ENCODE data around the gene RBP2.

Gene RBP2

DNA sequence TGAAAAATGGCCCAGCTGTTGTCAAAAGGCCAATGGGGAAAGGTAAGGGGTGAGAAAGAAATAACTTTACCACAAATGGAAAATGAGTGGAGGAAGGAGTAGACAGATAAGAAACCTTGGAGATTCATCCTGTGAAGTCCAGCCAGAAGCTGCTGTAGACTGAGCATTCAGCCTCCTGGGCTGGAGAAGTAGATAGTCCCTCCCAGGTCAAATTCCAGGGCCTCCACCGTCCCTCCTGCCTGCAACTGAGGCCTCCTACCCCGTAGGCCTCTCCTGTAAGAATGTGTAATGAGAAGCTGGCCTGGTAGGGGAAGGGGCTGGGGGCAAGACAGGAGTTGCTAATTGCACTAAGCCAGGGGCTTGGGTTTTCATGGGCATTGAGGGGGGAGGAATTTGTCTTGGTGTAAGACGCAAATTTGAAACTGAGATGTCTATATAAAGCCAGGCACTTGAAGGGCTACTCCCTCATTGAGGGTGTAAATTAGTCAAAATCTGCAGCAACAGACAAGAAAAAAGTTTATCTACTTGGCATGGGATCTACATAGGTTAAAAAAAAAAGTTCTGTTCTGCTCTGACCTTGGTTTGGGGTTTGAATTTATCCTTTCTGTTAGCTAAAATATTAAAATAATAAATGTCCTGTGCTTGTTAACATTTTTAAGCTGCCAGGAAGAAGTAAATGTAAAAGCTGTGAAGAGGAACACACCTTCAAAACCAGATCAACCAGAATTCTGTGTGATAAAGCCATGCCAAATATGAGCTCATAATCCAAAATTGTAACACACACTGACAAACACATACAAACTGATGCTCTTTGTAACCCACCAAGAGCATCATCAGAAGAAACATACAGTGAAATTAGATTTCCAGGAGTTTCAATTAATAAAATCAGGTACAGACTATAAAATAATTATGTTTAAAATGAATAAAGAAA is 1.7 kb upstream of the RBP2 start:
- no peak for DNase-seq

DNA sequence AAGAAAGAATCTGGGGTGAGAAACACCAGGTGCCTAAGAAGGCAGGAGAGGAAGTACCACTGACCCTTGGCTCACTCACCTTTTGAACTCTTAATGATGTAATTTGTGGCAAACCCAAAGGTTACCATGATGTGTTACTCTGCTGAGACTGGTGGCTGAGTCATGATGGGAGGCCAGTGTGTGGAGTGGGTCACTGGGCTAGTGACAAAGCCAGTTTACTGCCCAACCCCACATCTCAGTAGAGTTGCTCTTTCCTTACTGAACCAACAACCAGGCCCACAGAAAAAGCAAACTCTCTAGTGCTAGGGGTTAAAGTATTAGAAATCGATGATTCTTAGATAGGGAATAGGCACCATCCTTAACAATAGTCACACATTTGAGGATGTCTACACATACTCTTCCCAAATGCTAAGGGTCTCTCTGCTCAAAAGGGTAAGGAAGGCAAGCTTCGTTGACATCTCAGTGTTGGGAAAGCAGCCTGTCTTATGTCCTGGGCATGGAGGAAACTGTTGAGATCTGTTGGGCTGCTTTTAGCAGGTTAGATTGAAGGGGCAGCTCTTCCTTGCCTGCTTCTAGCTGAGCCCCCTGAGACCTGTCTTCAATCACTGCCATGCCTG is 3.1 kb downstream of the RBP2 start:
- DNase-seq = no peak

DNA sequence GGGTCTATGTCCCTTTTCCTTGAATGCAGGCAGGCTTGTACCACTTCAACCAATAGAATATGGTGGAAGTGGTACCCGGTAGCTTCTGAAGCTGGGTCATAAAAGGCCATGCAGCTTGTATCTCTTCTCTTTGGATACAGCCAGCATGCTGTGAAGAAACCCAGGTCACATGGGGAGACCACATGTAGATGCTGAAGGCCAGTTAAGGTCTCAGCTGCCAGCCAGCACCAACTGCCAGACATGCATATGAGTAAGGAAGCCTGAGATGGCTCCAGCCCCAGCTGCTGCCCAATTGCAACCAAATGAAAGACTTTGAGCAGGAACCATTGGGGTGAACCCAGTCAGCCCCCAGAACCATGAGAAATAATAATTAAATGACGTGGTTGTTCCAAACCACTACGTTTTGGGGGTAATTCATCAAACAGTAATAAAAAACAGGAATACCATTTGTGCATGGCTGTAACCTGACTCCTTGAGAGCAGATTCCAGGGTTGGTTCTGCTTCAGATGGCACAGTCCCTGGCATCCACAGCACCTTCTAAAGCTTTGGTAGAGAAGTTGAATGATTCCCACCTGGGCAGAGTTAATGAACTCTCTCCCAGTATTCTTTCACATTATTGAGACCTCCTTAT is 3.8 kb downstream of the RBP2 start:
- DNase-seq = no peak

DNA sequence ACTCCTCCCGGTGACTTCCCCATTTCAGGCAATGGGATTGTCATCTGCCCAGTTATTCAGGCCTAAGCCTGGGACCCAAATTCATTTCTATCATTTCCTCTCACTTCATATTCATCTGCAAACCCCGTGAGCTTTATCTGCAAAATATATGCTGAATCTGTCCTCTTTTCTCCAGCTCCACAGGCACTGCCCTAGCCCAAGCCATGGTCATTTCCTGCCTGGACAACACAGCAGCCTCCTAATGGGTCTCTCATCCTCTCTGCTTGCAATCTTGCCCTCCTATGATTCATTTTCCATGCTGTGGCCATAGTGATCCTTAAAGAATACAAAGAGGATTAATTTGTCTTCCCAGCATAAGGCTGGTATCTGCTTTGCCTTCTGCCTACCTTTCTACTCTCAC is 6.1 kb downstream of the RBP2 start:
- no peak for DNase-seq

DNA sequence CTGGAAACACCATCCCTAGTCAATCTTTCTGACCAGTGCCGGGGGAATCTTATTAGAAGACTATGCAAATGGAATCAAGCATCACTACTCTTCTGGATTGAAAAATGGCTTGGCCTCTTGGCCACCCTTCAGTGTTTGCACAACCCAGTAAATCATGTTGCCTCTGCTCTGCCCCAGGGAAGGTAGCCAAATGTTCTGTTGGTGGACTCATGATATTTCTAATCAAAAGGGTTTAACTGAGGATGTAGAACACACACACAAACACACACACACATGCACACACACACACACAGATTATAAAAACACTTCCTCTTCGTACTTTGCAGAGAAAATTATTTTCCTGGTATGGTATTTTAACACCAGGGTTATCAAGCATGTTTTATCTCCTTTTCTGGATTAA is 7.9 kb downstream of the RBP2 start:
- no peak for DNase-seq

DNA sequence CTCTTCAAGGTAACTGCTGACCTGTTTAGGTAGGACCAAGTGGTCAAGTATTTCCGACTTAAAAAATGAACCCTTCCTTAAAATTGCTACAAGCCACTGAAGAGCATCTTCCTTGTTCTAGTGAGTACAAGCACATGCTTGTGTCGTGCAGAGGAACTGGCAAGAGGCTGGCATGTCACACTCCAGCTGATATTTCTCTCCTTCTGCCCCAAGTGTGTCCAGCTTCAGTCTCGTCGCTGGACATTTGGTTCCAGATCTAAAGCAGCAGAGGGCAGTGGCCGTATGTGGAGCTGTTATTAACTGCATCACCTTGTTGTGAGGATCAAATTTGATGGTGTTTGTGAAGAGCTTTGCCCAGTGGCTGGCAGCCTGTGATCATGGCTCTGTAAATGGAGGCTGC is 10.0 kb downstream of the RBP2 start:
- no peak for DNase-seq

DNA sequence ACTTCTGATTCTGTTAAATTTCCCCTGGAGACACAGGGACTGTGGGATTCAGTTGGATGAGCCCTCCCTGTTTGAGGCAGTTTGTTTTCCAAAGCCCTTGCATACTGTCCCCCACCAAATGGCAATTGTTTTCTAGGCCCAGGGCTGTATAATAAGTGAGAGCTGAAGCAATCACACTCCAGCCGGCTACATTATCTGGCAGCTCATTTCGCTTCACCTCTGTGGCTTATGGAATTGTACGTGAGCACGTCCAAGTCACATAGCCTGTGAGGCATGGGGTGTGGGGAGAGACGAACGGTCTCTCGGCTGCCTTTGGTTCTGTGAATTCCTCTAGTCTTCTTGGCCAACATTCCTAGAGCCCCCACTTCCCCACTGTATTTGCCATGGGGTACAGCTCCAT is 10.7 kb downstream of the RBP2 start:
- no peak for DNase-seq

DNA sequence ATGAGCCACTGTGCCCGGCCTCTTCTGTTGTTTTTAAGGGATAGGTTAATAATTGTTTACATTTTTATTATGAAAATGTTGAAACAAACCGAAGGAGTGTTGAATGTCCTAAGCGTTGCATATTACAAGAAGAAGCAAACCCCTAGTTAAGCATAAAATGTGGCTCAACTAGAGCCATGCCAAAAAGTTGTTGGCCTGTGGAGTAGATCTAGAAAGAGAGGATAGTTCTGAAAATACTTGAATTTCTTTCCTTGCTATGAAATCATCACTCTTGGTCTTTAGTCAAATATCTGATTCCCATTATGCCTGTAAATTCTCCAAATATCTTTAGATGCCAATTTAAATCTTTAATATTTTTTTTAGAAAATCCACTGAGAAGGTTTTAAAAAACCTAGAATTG is 12.8 kb downstream of the RBP2 start:
- no peak for DNase-seq

DNA sequence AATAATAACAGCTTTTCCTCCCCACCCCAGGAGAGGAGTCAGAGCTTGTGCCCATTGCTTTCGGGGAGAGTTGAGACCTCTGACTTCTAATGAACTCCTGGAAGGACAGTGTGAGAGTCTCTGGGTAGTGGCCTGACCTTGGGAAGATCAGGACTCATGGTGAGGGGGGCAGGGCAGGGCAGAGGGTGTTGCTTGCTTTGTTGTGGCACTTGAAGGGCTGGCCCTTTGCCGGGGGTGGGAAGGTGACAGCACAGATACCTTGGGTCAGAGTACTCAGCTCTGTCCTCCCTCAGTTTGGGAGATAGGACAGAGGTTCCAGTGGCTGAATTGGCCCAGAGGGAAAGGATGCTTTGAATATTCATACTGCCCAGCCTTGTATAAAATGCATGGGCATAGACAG is 15.8 kb downstream of the RBP2 start:
- no peak for DNase-seq

DNA sequence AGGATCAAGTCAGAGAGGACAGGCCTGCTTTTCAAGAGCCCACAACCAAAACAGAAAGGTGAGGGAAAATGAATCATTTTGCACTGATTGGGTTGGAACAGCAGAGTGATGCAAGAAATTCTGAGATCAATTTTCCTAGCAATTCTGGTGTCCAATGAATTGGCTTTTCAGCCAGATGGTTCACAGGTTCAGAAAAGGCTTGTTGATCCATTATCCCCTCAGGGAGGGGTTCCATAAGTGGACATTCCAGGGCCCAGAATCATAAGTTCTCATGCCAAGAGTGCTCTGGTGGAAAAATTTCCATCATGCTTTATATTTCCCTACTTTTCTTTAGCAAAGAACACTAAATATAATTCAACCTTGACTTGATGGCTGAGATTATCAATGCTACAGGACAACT is 16.2 kb downstream of the RBP2 start:
- no peak for DNase-seq

DNA sequence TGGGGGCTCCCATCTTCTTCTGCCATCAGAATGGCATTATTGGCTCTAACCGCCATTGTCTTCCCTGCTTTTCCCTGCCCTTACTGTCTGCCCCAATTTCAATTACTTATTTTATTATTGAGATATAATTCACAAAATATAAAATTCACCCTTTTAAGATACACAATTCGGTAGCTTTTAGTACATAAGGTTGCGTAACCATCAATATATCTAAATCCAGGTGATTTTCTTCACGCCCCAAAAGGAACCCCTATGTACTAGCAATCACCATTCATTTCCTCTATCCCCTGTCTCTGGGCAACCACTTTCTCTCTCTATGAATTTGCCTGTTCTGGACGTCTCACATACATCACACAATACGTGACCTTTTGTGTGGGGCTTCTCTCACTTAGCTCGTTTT is 18.0 kb downstream of the RBP2 start:
- no peak for DNase-seq

DNA sequence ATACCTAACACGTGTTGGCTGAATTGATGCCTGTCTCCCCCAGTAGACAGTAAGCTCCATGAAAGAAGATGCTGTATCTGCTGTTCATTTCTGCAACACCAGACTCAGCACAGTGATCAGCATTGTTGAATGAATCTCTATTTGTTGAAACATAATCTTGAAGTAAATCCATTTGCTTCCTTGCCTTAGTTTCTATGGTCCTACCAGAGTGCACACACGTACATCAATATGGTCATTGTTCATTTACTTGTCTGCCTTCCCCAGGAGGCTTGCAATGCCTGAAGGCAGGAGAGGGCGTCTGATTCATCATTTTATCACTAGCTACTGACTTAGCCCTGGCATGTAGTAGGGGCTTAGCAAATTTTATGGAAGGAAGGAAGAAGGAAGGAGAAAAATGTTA is 19.2 kb downstream of the RBP2 start:
- no peak for DNase-seq

DNA sequence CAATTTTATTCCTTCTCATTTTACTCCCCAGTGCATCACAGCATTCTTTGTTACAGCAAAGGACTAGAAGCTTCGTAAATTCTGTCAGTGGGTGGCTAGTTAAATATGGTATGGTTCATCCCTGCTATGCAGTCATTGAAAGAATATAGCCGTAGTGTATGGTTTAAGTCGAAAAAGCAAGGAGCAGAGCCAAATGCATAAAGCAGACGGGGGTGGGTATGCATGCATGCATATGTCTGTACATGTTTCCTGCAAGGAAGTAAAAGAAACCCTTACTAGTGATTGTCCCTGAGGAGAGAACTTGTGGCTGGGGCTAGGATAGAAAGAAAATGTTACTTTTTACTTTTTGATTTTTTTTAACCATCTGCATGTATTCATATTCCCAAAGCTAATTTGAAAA is 19.9 kb downstream of the RBP2 start:
- no peak for DNase-seq

DNA sequence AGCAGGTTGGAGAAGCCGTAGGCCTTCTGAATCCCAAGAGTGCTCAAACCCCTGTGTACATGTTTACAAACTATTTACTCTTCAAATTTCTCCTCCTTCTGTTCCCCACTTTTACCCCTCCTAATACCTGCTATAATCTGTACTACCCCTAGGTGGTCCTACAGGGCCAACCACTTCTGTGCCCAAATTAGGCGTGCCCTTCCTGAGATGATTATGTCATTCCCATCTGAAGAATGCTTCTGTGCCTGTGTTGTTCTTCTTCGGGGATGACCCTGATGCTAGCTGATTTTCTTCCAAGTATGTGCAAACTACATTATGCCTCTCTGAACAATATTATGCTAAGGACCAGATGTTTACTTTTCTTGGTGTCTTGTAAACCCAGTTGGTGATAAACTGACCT is 20.5 kb downstream of the RBP2 start:
- DNase-seq = no peak

DNA sequence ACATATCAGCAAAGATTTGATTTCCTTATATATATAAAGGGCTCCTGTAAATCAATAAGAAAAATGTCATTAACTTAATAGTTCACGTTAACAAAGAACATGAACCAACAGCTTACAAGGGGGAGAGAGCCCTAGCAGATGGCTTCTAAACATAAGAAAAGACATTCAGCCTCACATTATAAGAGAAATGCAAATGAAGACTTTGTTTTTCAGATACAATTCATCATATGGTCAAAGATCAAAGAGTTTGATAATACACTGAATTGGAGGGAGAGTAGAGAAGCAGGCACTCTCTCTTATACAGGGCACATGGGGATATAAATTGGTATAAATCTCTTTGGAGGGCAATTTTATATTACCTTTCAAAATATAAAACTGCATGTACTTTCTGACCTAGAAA is 21.1 kb downstream of the RBP2 start:
- no peak for DNase-seq

DNA sequence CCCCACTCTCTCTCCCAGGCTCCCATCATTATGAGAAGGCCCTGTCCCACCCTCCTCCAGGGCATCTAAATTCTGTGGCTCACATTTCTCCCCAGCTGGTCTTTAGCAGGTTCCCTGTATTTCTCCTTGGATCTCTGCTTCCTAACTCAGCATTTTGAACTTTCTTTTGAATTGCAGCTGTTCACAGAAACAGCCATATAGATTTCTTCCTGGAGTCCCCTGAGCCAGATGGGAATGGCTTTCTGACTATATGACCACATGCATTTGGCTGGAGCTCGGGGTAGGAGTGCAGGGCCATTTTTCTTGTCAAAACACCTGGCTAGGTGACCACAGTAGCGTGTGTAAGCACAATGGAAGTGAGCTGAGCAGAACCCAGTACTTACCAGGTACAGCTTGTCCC is 22.0 kb downstream of the RBP2 start:
- no peak for DNase-seq

DNA sequence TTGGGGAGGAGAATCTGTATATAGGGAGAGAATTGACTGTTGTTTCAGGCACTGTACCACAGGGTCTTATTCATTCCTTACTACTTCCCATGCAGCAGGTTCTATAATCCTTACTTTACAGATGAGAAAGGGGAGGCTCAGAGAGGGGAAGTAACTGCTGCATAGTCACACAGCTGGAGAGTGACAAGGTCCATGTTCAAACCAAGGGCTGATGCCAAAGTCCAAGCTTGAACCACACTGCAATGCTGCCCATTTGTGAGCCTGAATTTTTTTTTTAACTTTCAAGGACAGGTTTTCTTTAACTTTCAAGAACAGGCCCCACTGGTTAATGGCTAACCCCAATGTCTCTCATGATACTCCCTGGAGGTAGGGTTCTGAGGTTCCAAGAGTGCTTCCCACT is 26.2 kb downstream of the RBP2 start:
- no peak for DNase-seq

DNA sequence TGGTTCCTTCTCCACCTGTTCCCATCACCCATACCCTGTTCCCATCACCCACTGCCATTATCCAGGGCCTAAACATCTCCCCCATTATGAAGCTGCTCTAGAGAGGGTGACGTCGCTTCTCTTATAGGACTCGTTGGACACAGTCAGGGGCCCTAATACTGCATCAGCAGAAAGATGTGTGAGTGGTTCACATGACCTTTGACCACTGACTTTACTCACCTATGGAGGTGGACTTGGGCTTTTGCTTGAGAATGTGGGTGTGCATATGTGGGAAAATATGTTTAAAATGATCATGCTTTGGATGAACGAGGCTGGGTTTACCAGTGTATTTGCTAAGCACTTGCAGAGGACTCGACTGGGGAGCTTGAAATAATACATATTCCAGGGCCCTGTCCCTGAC is 26.8 kb downstream of the RBP2 start:
- DNase-seq = no peak

DNA sequence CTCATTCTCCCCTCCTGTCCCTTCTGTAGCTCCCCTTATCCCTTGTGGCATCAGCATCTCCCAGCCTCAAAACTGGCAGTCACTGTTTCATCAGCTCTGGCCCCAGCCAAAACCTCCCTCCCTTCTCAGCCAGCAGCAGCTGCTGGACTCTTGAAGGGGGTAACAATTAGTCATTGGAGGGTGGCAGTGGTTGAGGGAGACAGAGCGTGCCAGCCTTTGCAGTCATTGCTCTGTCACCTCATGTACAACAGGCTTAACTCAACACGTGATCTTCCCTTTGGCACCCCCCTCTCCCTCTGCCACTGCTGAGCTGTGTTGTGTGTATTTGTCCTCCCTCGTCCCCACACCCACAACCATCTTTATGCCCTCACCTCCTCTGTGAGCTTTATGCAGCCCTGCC is 28.2 kb downstream of the RBP2 start:
- DNase-seq = no peak

DNA sequence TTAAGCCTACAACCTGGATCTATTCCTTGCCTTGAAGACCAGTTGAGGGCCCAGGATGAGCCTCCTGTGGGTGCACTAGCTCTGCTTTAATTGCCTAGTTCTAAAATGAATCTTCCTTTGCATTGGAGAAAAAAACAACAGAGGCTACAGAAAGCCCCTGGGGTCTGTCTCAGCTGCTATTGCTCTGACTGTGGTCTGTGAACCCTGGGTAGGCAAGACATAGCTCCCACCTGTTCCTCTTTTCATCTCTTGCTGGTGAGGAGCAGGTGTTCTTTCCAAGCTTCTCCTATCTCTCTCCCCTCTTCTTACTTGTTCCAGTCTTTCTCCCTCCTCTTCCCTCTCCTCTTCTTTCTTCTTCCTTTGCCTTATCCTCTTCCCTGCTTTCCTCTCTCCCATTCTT is 28.8 kb downstream of the RBP2 start:
- no peak for DNase-seq

DNA sequence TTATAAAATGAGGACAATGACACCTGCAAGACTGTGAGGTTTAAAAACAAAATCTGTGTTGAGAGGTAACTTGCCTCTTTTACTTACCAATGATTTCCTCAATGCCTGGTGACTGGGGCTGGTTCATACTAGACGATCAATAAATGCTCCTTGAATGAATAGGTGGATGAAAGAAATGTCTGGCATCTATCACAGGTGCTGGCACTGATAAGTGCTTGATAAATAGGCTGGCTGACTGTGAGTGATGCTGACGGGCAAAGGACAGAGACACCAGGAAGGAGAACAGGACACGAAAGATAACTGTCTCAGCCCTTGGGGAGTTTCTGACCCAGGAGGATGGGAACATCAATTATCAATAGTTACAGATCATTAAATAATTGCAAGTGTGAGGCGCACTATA is 31.9 kb downstream of the RBP2 start:
- no peak for DNase-seq

DNA sequence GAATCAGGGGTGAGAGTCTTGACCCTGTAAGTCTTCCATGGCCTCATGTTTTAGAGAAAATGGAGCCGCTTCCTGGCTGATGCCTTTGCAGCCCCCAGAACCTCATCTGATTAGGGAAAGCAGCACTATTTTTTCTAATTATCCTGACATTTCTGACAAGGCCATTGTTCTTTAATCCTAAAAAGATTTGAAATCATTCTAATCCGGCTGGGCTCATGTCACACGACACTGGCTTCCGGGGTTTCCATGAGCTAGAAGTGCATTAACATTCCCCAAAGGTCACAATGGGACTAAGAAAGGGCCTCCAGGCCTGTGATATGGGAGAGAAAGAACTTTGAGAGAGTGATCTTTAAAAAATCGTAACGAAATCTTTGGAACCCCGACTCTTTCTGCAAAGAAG is 33.1 kb downstream of the RBP2 start:
- peak; percentile 33 for DNase-seq

DNA sequence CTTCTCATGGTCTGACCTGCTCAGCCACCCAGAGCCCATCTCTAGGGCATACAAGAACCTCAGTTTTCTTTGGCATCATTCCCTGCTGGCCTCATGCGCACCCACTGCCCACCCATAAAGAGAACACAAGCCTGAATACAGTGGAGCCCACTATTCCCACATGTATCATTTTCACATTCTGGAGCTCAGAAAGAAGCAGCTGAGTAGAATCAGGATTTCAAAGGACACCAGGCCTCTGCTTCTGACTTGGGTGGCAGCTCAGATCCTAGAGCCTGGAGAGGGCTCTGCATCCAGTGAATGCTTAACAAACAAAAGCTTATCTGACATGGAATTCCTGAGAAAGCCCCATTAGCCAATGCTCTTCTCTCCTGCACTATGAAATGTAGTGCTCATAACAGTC is 34.7 kb downstream of the RBP2 start:
- no peak for DNase-seq
